ENCODE results near the gene NTSR1. TPM values are rescaled to one million over a fixed set of nuclear protein-coding genes. Genes with fewer than 3 reads are reported as not detected.

NTSR1 gene
- total RNA-seq, 1 experiment from 2014 or later: 7.8 TPM

- Histone ChIP-seq H3K9ac (ENCODE audit: low read length) (peak overlapping the region; percentile 95), H3K36me3 (ENCODE audit: low read depth, low read length) (peaks cover 25% of the 10 kb centered on the region), H3K9me2 (replicated peaks; ENCODE audit: low read length) (no peaks in the 10 kb centered on the region), H3K27me3 (ENCODE audit: low read length) (no peaks in the 10 kb centered on the region), H3K79me2 (ENCODE audit: low read length) (peaks cover 32% of the 10 kb centered on the region), H3F3A (ENCODE audit: low read length, unreplicated experiment) (no peaks in the 10 kb centered on the region), H3K4me2 (ENCODE audit: low read length) (peak overlapping the region; percentile 99), H3K4me1 (ENCODE audit: insufficient read depth, low read length) (peaks cover 20% of the 10 kb centered on the region), H3K4me3 (ENCODE audit: low read length) (peak overlapping the region; percentile 96), H3K27ac (ENCODE audit: low read length) (no peak overlapping the region), H3K9me3 (ENCODE audit: low read length) (no peaks in the 10 kb centered on the region), H4K20me1 (ENCODE audit: low read length) (peaks cover 14% of the 10 kb centered on the region), H2AFZ (ENCODE audit: low read length) (peak overlapping the region; percentile 61; the same call in 1 of the 2 replicates)
- BruUV-seq (replicated peaks): no TSS peak
- intact Hi-C loops (cut with micrococcal nuclease): no loop called here
- DNase-seq (no peak), ATAC-seq (peak; percentile 36)
- ChIA-PET CTCF (no interaction called here), POLR2A (ENCODE audit: unreplicated experiment) (interaction anchor here (0.6 to 0.9 kb wide), 2 partner anchors 9 to 177 kb away, joined by 3 read pairs; partner anchors contain the start of gene MRGBP)
- no peak for TF ChIP-seq EZH2 (IDR thresholded peaks at IDR 0.05; ENCODE audit: low read length, unreplicated experiment)
- no peak for TF ChIP-seq EZH2phosphoT487 (IDR thresholded peaks at IDR 0.05; ENCODE audit: borderline replicate concordance, low read length)
- TF ChIP-seq CTCF (conservative IDR thresholded peaks at IDR 0.05; ENCODE audit: low read depth, low read length): no peak
Observed at GRCh38 chr20:62805711-62806382, 97.2 kb downstream of the NTSR1 start.

GRCh38 chr20:62806383-62807050 is 97.9 kb downstream of the NTSR1 start:
- DNase-seq: no peak
- H3K27ac ChIP-seq (ENCODE audit: low read length): no peak overlapping the region

More at GRCh38 chr20:62806383-62807050, 97.9 kb downstream of the NTSR1 start:
- H3K4me1 ChIP-seq (ENCODE audit: insufficient read depth, low read length): peaks cover 20% of the 10 kb centered on the region
- intact Hi-C loops (cut with micrococcal nuclease): no loop called here
- ATAC-seq: no peak
- TSS peak; percentile 27 for BruUV-seq (replicated peaks)
- H3K36me3 ChIP-seq (ENCODE audit: low read depth, low read length): peaks cover 23% of the 10 kb centered on the region
- TF ChIP-seq EZH2phosphoT487 (IDR thresholded peaks at IDR 0.05; ENCODE audit: borderline replicate concordance, low read length) (no peak), EZH2 (IDR thresholded peaks at IDR 0.05; ENCODE audit: low read length, unreplicated experiment) (no peak), CTCF (conservative IDR thresholded peaks at IDR 0.05; ENCODE audit: low read depth, low read length) (no peak)
- peaks cover 14% of the 10 kb centered on the region for H4K20me1 ChIP-seq (ENCODE audit: low read length)
- peak overlapping the region; percentile 99 for H3K4me2 ChIP-seq (ENCODE audit: low read length)
- no peaks in the 10 kb centered on the region for H3K9me3 ChIP-seq (ENCODE audit: low read length)
- no peaks in the 10 kb centered on the region for H3K27me3 ChIP-seq (ENCODE audit: low read length)
- no peaks in the 10 kb centered on the region for H3K9me2 ChIP-seq (replicated peaks; ENCODE audit: low read length)
- H3K4me3 ChIP-seq (ENCODE audit: low read length): peak overlapping the region; percentile 96
- H3K9ac ChIP-seq (ENCODE audit: low read length): peak overlapping the region; percentile 95; the same call in 1 of the 2 replicates
- POLR2A ChIA-PET (ENCODE audit: unreplicated experiment): interaction anchor here (0.6 kb wide), 1 partner anchor 10 kb away, joined by 3 read pairs; the partner anchor contains the start of gene MRGBP
- CTCF ChIA-PET: no interaction called here
- H3K79me2 ChIP-seq (ENCODE audit: low read length): peaks cover 32% of the 10 kb centered on the region
- H2AFZ ChIP-seq (ENCODE audit: low read length): no peak overlapping the region
- no peaks in the 10 kb centered on the region for H3F3A ChIP-seq (ENCODE audit: low read length, unreplicated experiment)
